NCI-H82 treated with DMSO at 0.1 percent for 48 hours (cell line): Measurements from ENCODE around the gene HLCS.

ENCODE experiments used
- DNase-seq: peaks from one replicate; lab custom pipeline; 2025; ENCODE audit not compliant: unreplicated experiment; lab: John Stamatoyannopoulos, UW

The HLCS gene

DNA sequence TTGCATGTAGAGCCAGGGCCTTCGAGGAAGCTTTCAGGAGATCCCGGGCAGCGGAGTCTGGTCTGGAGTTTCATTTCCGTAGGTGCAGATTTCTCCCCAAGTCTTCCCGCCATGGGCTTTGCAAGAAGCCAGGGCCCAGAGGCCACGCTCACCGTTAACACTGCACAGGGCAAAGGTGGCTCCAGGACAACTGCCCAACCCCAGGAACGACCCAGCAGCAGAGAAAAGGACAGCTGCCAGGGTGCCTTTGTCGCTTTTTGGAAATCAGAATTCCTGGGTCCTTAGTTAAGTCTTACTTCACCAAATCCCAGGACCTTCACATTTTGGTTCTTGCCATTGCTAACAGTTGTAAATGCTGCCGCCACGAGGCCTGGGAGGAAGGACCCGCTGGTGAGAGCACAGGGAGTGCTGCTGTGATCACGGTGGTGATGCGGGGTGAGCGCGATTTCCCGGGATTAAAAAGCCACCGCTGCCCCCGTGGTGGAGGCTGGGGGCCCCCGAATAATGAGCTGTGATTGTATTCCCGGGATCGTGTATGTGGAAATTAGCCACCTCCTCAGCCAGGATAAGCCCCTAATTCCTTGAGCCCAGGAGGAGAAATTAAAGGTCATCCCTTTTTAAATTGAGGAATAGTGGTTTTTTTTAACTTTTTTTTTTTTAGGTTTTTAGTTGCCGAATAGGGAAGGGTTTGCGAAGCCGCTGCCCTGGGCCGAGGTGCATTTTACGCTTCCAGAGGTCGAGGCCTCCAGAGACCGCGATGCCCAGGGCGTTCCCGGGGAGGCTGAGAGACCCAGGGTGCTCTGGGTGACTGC is 259.3 kb downstream of the HLCS start:
- no peak for DNase-seq

DNA sequence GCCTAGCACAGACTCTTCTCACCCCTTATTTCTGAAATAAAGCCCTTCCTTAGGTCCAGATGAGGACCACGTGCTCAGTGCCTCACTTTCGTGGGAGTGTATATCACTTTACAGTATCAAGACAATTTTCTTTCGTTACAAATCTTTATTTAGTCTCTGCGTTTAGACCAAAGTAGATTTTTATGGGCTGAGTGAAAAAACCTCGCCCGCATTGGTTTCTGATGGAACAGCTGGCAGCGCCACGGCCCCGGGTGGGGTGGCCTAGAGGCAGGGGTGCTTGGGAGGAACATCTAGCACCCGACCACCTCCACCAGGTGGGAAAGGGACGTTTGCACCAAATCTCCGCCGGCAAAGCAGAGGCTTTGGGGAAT is 260.0 kb downstream of the HLCS start:
- DNase-seq, result no peak

DNA sequence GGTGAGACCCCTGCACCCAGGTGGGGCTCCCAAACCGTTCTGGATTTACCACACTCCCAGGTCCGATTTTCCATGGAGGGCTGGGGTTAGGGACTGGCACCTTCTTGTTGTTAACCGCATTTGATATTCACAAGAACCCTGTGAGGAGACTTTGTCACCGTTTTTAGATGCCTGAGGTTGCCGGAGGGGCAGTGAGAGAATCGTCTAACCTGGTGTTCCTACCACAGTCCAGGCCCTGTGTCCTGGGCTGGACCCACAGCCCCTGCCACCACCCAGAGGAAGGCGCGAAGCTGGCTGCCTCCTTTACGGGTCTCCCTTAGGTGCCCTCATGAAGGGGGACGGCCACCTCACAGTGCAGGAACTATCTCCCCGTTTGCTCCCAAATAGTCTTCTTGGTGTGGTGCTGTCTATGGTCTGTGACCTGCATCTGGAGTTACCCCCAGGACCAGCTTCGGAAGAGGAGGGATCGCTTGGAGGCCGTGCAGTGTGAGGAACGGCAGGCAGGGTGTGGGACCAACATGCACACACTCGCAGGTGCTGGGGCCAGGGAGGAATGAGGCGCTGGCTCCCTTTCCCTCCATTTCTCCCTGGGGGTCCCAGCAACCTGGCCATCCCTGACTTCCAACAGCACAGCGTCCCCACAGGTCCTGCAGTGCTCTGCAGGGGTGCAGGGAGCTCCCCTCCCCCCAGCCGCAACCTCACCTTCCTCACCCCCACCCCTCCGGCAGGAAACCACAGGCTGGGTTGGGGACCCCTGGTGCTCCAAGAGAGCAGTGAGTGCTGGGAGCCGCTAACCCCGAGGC is 260.6 kb downstream of the HLCS start:
- DNase-seq, result no peak

DNA sequence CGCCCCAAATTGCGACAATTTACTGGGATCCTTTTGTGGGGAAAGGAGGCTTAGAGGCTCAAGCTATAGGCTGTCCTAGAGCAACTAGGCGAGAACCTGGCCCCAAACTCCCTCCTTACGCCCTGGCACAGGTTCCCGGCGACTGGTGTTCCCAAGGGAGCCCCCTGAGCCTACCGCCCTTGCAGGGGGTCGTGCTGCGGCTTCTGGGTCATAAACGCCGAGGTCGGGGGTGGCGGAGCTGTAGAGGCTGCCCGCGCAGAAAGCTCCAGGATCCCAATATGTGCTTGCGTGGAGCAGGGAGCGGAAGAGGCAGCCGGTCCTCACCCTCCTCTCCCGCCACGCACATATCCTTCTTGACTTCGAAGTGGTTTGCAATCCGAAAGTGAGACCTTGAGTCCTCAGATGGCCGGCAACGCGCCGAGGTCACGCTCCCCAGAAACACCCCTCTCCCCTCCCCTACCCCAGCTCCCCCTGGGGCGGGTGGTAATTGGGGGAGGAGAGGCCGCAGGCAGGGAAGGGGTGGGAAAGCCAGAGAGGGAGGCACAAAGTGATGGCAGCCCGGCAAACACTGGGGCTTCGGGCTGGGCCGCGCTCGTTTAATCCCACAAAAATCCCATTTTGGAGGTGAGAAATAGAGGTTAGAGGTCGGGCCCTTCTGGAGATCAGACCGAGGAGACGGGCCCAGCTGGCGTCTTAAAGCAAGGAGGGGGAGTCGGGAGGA is 261.4 kb downstream of the HLCS start:
- DNase-seq, result no peak

DNA sequence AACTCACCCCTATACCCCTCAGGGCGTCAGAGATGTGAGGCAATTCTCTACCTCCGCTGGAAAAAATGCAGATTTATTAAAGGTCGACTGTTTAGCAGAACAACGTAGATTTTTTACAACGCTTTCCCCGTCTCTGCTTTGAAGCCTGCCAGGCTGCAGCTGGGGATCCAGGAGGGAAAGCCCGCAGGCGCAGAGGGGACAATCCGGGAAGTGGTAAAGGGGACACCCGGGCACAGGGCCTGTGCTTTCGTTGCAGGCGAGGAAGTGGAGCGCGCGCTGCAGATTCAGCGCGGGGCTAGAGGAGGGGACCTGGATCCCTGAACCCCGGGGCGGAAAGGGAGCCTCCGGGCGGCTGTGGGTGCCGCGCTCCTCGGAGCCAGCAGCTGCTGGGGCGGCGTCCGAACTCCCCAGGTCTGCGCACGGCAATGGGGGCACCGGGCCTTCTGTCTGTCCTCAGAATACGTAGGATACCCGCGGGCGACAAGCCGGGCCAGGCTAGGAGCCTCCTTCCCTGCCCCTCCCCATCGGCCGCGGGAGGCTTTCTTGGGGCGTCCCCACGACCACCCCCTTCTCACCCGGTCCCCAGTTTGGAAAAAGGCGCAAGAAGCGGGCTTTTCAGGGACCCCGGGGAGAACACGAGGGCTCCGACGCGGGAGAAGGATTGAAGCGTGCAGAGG is 262.1 kb downstream of the HLCS start:
- no peak for DNase-seq

DNA sequence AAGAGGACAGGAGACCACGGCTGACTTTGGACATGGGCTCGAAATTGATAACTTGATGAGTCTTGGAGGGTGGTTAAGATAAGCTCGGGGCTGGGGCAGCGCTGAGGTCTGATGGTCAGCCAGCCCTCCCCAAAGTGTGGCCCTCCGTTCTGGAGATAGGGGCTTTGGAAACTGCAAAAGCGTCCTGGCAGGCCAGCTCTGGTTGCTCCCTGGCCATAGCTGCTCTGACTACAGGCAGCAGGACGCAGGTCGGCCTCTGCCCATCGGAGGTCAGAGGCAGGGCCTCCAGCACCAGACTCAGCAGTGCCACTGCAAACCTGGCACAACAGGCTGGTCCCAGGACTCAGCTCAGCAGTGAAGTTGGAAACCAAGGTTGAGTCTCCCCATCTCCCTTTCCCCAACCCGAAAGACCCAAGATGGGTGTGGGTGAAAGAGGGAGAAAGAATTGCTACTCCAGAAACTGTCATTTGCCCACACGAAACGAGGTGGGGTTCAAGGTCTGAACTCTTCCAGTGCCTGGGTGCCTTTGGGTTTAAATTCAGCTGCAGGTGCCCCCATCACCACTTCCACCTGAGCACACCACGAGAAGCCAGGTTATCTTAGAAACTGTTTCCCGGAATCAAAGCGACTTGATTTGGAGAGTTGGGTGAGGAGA is 262.7 kb downstream of the HLCS start:
- DNase-seq, result no peak

DNA sequence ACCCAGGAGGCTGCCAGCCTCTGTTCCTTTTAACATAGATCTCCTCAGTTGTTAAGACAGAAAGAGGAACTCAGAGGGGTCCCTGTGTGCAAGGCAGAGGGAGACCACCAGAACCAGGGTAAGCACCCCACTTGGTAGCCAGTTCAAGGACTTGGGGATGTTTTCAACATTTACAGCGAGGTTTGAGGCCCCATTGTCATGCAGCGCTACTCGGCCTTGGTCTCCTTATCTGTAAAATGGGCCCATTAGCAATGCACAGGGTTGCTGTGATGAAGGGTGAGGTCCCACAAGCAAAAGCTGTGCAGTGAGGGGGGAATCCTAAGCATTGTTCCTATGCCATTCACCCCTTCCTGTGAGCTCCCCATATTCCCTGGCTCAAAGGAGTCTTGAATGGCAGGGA is 263.3 kb downstream of the HLCS start:
- no peak for DNase-seq

DNA sequence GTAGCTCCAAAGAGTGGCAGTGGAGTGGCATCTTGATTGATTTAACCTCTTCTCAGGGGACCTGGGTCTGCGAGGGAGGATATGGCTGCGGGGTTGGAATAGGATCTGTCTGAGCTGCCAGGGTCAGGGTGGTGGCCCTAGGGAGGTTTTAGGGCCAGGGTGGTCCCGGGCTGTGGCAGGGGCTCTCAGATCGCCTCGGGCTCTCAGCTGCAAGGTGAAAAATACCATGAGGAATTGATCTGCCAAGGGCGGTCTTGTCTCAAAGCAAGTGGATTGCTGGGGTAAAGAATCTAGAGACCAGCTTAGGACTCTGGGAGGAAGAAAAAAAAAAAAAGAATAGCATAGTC is 263.9 kb downstream of the HLCS start:
- no peak for DNase-seq

DNA sequence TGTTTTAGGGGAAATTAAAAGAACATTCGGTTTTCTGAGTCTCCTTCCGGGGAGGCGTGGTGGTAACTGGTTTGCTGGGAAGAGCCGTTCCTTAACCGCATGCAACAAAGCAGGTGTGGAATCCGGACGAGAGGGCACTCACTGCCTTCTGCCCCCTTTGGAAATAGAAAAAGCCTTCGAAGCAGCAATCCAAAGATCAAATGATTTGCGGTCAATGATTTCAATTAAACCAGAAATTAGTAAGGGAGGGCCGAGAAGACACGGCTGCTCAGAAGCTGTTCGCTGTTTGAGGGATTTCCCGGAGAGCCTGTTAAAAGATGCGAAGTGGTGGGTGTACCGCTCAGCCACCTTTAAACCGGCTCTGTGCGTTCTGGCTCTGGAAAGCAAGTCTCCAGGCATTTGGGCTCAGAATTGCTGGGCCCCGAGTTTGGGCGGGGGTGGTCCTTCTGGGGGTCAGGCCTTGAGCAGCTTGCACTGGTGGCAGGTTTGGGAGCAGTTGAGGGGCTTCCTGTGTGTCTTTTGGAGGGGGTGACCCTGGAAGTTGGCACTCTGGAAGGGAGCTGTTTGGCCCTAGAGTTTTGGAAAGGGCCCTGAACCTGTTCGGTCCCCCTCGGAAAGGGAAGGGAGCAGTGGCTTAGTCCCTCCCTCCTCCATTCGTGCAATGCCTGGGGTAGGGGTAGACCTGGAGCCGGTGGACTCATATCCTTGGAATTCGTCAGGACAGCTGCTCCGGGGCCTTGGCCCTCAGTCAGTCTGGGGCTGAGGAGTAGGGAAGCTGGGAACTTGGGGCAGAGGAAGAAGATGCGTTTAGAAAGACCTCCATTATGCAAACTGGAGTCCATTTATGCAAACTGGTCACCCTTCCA is 264.5 kb downstream of the HLCS start:
- no peak for DNase-seq

DNA sequence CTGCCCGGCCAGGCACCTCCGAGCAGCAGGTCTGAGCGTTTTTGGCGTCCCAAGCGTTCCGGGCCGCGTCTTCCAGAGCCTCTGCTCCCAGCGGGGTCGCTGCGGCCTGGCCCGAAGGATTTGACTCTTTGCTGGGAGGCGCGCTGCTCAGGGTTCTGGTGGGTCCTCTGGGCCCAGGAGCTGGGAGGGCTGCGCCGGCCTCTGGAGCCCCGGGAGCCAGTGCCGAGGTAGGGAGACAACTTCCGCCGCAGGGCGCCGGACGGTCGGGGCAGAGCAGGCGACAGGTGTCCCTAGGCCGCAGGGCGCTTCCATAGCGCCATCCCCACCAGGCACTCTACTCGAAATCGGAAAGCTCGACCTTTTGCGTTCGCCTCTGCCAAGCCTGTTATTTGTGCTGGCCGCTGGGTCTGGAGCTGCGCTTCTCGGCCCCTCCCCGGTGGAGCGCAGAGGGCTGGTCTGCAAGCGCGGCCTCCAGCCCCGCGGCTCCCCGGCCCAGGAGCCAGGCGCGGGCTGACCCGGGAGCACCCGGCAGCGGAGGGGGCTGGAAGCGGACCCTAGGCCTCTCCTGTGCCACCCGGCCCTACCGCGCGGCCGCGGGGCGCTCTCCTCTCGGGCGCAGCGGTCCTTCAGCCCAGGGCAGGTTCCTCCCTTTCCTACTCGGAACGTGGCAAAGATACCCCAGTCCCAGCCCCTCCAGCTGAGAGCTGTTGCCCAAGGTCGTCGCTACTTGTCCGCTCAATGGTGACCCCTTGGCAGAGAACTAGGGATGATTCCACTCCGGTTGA is 265.3 kb downstream of the HLCS start:
- DNase-seq, result no peak
